HEK293 (cell line): ENCODE results near the gene FXYD2.

Experiments
- HOXA7 ChIP-seq: sonication (generic); formaldehyde crosslinking; IDR thresholded peaks from 2 replicates; pipeline ENCODE4 v1.8.1; 2022; ENCODE audit warnings: missing genetic modification reagents, borderline replicate concordance
- ZBTB1 ChIP-seq: fragments of 450-650 bp; formaldehyde crosslinking; IDR thresholded peaks from 2 replicates; pipeline ENCODE4 v1.5.1; 2016; ENCODE audit warnings: missing biosample characterization, missing genetic modification characterization
- ZNF184 ChIP-seq: fragments of 450-650 bp; IDR thresholded peaks from 2 replicates; pipeline ENCODE4 v1.5.1; 2018; ENCODE audit warnings: missing biosample characterization, mild to moderate bottlenecking, missing genetic modification characterization
- ZNF350 ChIP-seq: fragments of 450-650 bp; formaldehyde crosslinking; IDR thresholded peaks from 2 replicates; pipeline ENCODE4 v1.5.0; 2017; ENCODE audit warnings: missing biosample characterization, mild to moderate bottlenecking, missing genetic modification characterization
- ZNF670 ChIP-seq: fragments of 450-650 bp; formaldehyde crosslinking; IDR thresholded peaks from 2 replicates; pipeline ENCODE4 v1.5.1; 2016; ENCODE audit warnings: missing biosample characterization, missing genetic modification characterization, low read depth
- ZNF76 ChIP-seq: fragments of 450-650 bp; formaldehyde crosslinking; IDR thresholded peaks from 2 replicates; pipeline ENCODE4; 2016; ENCODE audit warnings: low read depth, missing biosample characterization, missing genetic modification characterization, borderline replicate concordance
- ZNF791 ChIP-seq: fragments of 450-650 bp; formaldehyde crosslinking; IDR thresholded peaks from 2 replicates; pipeline ENCODE4 v1.5.1; 2016; ENCODE audit warnings: missing biosample characterization, missing genetic modification characterization
- TF ChIP-seq, protein P1 (sequence below): sonication (generic); formaldehyde crosslinking; IDR thresholded peaks from 2 replicates; pipeline ENCODE4 v1.8.1; 2022; ENCODE audit warnings: mild to moderate bottlenecking, moderate library complexity, missing genetic modification reagents
- TF ChIP-seq, protein P2 (sequence below): fragments of 450-650 bp; formaldehyde crosslinking; IDR thresholded peaks from 2 replicates; pipeline ENCODE4 v1.5.1; 2017; ENCODE audit warnings: missing biosample characterization, missing genetic modification characterization
- TF ChIP-seq, protein P3 (sequence below): fragments of 450-650 bp; formaldehyde crosslinking; IDR thresholded peaks from 2 replicates; pipeline ENCODE4 v1.5.1; 2016; ENCODE audit warnings: missing biosample characterization, missing genetic modification characterization
- TF ChIP-seq, protein P4 (sequence below): fragments of 450-650 bp; formaldehyde crosslinking; IDR thresholded peaks from 2 replicates; pipeline ENCODE4 v1.5.1; 2016; ENCODE audit warnings: missing biosample characterization, missing genetic modification characterization
- TF ChIP-seq, protein P5 (sequence below): fragments of 450-650 bp; formaldehyde crosslinking; IDR thresholded peaks from 2 replicates; pipeline ENCODE4 v1.5.1; 2016; ENCODE audit warnings: missing biosample characterization, missing genetic modification characterization, low read depth

DNA sequence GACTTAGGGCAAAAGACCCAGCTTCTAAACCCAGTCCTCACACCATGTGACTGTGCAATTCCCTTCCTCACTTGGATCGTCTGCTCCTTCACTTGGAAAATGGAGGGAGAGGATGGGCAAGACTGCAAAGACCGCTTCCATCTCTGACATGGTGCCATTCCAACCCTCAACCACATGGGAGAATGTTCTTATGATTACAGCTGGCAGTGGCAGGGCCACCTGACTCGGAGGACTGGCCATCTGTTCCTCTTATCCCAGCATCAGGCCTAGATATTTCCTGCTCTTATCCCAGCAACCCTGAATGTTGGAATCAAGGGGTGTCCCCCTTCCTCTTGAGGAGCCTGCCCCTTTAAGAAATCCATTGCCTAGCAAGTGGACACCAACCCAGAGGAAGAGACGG, 42.9 kb downstream of the FXYD2 start:
- TF ChIP-seq ZNF350 (tag by site-specific recombination) = no peak
- no peak for TF ChIP-seq ZNF184 (tag by site-specific recombination)
- TF ChIP-seq ZBTB1 = no peak
- TF ChIP-seq, protein P1, sequence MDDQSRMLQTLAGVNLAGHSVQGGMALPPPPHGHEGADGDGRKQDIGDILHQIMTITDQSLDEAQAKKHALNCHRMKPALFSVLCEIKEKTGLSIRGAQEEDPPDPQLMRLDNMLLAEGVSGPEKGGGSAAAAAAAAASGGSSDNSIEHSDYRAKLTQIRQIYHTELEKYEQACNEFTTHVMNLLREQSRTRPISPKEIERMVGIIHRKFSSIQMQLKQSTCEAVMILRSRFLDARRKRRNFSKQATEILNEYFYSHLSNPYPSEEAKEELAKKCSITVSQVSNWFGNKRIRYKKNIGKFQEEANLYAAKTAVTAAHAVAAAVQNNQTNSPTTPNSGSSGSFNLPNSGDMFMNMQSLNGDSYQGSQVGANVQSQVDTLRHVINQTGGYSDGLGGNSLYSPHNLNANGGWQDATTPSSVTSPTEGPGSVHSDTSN (CRISPR knock-in tag) = no peak
- TF ChIP-seq, protein P2, sequence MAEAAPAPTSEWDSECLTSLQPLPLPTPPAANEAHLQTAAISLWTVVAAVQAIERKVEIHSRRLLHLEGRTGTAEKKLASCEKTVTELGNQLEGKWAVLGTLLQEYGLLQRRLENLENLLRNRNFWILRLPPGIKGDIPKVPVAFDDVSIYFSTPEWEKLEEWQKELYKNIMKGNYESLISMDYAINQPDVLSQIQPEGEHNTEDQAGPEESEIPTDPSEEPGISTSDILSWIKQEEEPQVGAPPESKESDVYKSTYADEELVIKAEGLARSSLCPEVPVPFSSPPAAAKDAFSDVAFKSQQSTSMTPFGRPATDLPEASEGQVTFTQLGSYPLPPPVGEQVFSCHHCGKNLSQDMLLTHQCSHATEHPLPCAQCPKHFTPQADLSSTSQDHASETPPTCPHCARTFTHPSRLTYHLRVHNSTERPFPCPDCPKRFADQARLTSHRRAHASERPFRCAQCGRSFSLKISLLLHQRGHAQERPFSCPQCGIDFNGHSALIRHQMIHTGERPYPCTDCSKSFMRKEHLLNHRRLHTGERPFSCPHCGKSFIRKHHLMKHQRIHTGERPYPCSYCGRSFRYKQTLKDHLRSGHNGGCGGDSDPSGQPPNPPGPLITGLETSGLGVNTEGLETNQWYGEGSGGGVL (tag by site-specific recombination) = no peak
- TF ChIP-seq, protein P3, sequence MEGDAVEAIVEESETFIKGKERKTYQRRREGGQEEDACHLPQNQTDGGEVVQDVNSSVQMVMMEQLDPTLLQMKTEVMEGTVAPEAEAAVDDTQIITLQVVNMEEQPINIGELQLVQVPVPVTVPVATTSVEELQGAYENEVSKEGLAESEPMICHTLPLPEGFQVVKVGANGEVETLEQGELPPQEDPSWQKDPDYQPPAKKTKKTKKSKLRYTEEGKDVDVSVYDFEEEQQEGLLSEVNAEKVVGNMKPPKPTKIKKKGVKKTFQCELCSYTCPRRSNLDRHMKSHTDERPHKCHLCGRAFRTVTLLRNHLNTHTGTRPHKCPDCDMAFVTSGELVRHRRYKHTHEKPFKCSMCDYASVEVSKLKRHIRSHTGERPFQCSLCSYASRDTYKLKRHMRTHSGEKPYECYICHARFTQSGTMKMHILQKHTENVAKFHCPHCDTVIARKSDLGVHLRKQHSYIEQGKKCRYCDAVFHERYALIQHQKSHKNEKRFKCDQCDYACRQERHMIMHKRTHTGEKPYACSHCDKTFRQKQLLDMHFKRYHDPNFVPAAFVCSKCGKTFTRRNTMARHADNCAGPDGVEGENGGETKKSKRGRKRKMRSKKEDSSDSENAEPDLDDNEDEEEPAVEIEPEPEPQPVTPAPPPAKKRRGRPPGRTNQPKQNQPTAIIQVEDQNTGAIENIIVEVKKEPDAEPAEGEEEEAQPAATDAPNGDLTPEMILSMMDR (tag by site-specific recombination) = no peak
- TF ChIP-seq ZNF791 (tag by site-specific recombination) = no peak
- TF ChIP-seq, protein P4, sequence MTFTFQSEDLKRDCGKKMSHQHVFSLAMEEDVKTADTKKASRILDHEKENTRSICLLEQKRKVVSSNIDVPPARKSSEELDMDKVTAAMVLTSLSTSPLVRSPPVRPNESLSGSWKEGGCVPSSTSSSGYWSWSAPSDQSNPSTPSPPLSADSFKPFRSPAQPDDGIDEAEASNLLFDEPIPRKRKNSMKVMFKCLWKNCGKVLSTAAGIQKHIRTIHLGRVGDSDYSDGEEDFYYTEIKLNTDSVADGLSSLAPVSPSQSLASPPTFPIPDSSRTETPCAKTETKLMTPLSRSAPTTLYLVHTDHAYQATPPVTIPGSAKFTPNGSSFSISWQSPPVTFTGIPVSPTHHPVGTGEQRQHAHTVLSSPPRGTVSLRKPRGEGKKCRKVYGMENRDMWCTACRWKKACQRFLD (tag by site-specific recombination) = no peak
- TF ChIP-seq, protein P5, sequence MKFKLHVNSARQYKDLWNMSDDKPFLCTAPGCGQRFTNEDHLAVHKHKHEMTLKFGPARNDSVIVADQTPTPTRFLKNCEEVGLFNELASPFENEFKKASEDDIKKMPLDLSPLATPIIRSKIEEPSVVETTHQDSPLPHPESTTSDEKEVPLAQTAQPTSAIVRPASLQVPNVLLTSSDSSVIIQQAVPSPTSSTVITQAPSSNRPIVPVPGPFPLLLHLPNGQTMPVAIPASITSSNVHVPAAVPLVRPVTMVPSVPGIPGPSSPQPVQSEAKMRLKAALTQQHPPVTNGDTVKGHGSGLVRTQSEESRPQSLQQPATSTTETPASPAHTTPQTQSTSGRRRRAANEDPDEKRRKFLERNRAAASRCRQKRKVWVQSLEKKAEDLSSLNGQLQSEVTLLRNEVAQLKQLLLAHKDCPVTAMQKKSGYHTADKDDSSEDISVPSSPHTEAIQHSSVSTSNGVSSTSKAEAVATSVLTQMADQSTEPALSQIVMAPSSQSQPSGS = no peak
- no peak for TF ChIP-seq HOXA7 (CRISPR knock-in tag)
- TF ChIP-seq ZNF670 (tag by site-specific recombination) = no peak
- no peak for TF ChIP-seq ZNF76 (tag by site-specific recombination)
